HAP-1 (cell line): ENCODE results near the gene CDC7.
A peak's percentile ranks its signal among the peaks of the same experiment; 100 is the strongest.
"Not testable (repeated sequence)": the region's sequence is repeated elsewhere in the genome, so short reads cannot be mapped to it uniquely, and the experiment has no call there.

Source experiments
- DNase-seq, 2 experiments: peaks; one replicate each; pipeline ENCODE4 v3.0.0-alpha.2; 2016 to 2020; ENCODE audit warnings: low spot score in 2 of 2
- H3K27me3 ChIP-seq: fragments of 250-450 bp; sonication (Bioruptor Pico); 2 replicates; pipeline ENCODE4 v1.5.1; 2020; ENCODE audit warnings: low read depth, mild to moderate bottlenecking, moderate library complexity
- H3K36me3 ChIP-seq: fragments of 250-450 bp; sonication (Bioruptor Pico); replicated peaks from 2 replicates; pipeline ENCODE4 v1.5.1; 2020; ENCODE audit warnings: mild to moderate bottlenecking
- H3K4me1 ChIP-seq: fragments of 250-450 bp; sonication (Bioruptor Pico); 2 replicates; pipeline ENCODE4 v1.5.1; 2020; ENCODE audit warnings: mild to moderate bottlenecking
- H3K4me3 ChIP-seq: fragments of 250-450 bp; sonication (Bioruptor Pico); 2 replicates; pipeline ENCODE4 v1.5.1; 2020; ENCODE audit warnings: mild to moderate bottlenecking, moderate library complexity
- H3K9me3 ChIP-seq: fragments of 250-450 bp; sonication (Bioruptor Pico); 2 replicates; pipeline ENCODE4 v1.5.1; 2020; ENCODE audit warnings: mild to moderate bottlenecking, moderate library complexity
- in situ Hi-C: fragments of 300-500 bp; cut with MboI; formaldehyde crosslinking; loops from 3 replicates; pipeline ENCODE4 v1.14.3; 2020; ENCODE audit warnings: low sequenced_read_pairs, inconsistent platforms, mixed read lengths

CDC7 gene

DNA sequence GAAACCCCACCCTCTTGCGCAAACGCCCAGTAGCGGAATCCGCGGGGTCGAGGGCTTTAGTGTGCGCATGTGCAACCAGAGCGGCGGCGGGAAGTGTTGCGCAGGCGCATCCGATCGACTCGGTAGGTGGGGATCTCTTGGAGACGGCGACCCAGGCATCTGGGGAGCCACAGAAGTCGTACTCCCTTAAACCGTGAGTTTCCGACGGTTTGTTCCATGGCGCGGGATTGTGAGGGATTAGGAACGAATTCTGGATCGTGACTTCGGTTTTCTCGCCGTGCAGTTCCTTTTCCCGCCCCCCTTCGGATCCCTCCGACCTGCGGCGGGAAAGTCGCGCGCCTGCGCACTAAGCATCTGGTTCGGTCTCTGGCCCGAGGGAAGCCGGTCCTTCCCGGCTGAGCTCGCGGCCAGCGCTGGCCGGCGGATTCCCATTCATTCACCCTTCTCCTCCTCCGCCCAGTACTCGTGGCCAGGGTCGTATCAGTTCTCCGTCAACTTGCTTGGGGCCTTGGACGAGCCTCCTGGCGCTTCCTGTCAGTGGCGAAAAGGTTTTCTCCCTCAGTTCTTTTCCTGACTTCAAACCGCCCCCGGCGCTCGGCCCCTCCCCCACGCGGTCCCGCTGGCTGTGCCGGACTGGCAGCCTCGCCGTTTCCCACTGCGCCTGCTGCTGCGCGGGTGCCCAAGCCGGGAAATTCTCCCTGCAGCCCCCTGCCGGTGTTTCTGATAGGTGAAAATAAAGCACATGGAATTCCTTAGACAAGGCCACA is at the start of gene CDC7:
Gene CDC7 (plus strand): TSS at position 96 of the 767 bp plus-strand sequence. CDS start 866 bp downstream, outside the sequence.
- H3K9me3 ChIP-seq, result no peaks in the 10 kb centered on the region; the same call in 1 of the 2 replicates
- DNase-seq, result peak; percentile 88 to 96
- peaks cover 6% of the 10 kb centered on the region; the same call in 1 of the 2 replicates for H3K36me3 ChIP-seq
- H3K4me1 ChIP-seq, result peaks cover 33% of the 10 kb centered on the region
- in situ Hi-C loops, result loop anchor here (25.0 kb wide), 1 partner anchor 786 kb away; the partner anchor contains the start of genes GLMN and RPAP2
- peak within 1 kb of the TSS; percentile 60 for H3K4me3 ChIP-seq
- H3K27me3 ChIP-seq, result no peaks in the 10 kb centered on the region

DNA sequence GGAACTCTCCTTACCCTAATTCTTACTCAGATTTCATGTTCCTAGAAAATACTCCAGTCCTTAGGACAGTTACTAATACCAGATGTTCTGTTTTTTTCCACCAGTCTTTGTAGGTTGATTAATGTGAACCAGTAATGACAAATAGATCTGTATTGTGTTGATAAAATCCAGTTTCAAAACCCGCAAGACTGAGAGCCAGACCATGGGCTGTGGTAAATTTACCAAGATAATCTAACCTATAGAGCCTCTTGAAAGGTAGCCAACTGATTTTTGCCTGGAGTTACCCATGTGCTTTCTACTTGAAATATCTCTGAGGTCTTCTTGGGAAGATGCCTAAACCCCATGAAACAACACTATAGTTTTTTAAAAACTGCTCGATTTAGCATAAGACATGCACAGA is 46.5 kb upstream of the CDC7 start:
- H3K4me1 ChIP-seq, result no peaks in the 10 kb centered on the region
- no peak overlapping the region for H3K4me3 ChIP-seq
- no peaks in the 10 kb centered on the region for H3K9me3 ChIP-seq
- no peak for DNase-seq
- H3K27me3 ChIP-seq, result no peaks in the 10 kb centered on the region
- in situ Hi-C loops, result no loop called here
- no peaks in the 10 kb centered on the region for H3K36me3 ChIP-seq

DNA sequence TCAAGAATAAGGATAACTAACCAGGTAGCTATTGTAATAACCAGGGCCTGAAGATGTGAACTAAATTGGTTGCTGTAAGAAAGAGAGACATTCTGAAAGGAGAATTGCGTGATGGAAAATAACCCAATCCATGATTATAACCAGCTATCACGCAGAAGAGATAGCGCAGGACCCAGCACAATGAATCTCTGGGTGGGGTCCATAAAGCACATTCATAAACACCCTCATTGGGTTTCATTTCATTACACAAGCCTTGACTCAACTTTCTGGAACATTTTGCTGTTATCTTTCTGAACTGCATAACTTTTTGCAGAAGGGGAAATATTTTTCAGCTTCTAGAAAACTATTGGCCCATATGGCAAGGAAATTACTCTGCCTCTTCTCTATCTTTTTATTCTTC is 45.3 kb upstream of the CDC7 start:
- no peak for DNase-seq
- H3K36me3 ChIP-seq, result no peaks in the 10 kb centered on the region
- in situ Hi-C loops, result no loop called here
- H3K4me1 ChIP-seq, result no peaks in the 10 kb centered on the region
- H3K9me3 ChIP-seq, result no peaks in the 10 kb centered on the region
- H3K4me3 ChIP-seq, result no peak overlapping the region
- no peaks in the 10 kb centered on the region for H3K27me3 ChIP-seq

DNA sequence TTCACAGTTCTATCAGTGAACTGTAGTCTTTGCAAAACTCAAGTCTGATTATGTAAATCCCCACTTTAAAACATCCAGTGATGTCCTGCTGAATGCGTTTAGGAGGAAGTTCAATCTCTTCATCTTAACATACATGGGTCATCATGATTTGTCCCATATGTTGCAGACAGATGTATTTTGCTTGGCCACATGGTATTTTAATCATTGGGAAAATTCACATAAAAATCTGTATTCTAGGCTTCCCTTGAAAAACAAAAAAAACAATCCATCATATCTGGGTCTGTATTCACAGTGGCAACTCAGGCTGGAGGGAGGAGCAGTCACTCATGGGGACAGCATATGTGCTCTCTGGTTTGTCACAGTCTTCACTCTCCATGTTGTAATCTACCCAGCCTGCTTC is 44.8 kb upstream of the CDC7 start:
- in situ Hi-C loops, result no loop called here
- H3K27me3 ChIP-seq, result no peaks in the 10 kb centered on the region
- no peaks in the 10 kb centered on the region for H3K9me3 ChIP-seq
- no peak overlapping the region for H3K4me3 ChIP-seq
- DNase-seq, result no peak
- H3K4me1 ChIP-seq, result no peaks in the 10 kb centered on the region
- H3K36me3 ChIP-seq, result no peaks in the 10 kb centered on the region

DNA sequence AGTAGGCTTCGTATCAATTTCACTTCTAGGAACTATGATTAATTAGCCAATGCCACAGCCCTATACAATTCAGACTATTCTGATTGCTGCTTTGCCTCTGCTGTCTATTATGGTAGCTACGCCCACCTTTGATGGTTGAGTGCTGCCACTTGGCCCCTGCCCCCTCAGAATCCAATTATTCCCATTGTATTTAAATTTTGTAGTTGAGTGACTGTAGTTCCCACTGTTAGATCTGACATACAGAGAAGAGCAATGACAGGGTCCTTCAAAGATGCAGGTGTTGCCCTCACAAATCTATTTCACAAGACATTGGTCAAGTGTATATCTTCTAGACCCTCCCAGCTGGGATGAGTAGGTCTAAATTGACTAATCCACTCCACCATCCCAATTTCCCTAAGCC is 35.3 kb upstream of the CDC7 start:
- in situ Hi-C loops, H3K4me3 ChIP-seq, DNase-seq, H3K4me1 ChIP-seq, H3K36me3 ChIP-seq, H3K27me3 ChIP-seq, H3K9me3 ChIP-seq: not testable (repeated sequence)

DNA sequence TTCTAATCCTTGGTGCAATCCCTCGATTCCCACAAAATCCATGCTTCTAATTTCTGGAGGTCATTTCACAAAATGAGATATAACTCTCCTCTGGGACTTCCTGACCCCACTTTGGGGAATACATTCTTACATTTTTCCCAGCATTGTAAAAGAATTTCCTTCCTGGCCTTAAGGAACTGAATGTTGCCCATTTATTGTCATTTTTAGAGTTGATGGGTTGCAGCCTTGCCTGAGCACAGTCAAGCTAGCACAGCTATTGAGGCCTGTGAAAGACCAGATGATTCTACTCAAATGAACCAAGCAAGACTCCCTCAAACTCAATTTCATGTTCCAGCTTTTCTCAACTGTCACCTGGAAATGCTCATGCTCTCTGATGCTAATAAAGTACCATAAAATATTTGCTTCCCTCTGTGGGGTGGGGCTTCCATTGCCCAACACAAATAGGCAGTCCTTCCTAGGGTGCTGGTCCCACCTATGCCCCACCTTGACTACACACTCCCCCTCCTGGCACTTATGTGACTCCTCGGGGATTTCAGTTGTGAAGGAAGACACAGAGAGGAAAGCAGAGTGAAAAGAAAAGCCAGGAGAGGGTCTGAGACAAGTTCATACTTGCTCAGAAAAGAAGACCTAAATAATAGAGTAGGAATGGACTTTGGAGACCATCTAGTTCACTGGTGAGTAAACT is 24.0 kb upstream of the CDC7 start:
- Histone ChIP-seq H3K36me3 (no peaks in the 10 kb centered on the region), H3K4me3 (no peak overlapping the region), H3K9me3 (no peaks in the 10 kb centered on the region), H3K27me3 (no peaks in the 10 kb centered on the region), H3K4me1 (no peaks in the 10 kb centered on the region)
- in situ Hi-C loops, result no loop called here
- no peak for DNase-seq

DNA sequence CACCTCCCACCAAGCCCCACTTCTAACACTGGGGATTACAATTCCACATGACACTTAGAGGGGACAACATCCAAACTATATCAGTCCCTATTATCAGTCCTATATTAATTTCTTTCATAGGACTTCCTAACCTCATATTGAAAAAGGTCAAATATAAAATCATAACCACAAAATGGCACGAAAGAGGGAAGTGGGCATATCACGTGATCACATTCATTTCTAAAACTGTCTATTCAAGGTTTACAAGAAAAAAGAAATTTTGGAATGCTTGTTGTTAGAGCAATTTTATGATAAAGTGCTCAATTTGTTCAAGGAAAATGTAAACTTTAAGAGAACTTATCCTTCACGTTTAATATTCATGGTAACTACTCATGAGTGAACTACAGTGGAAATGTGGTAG is 13.2 kb upstream of the CDC7 start:
- Histone ChIP-seq H3K9me3 (no peaks in the 10 kb centered on the region), H3K4me1 (no peaks in the 10 kb centered on the region), H3K36me3 (no peaks in the 10 kb centered on the region), H3K4me3 (no peak overlapping the region), H3K27me3 (no peaks in the 10 kb centered on the region)
- no peak for DNase-seq
- in situ Hi-C loops, result no loop called here

DNA sequence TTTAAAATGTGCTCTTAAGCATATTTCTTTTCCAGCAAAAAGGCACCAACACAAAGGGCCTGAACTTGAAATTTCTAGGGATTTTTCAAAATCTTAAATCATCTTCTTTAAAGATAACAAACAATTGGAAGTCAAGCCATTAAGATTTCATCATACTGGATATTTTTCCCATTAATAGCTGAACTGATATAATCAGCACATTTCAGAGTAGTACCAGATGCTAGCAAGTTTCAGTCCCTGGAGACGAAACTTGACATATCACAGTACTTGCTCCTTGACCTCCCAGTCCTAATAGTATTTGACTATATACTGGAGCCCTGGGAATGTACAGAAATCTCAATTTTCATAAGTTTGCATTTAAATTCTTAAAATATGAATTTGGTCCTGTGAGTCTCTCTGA is 10.2 kb upstream of the CDC7 start:
- in situ Hi-C loops, result no loop called here
- no peaks in the 10 kb centered on the region for H3K4me1 ChIP-seq
- H3K27me3 ChIP-seq, result no peaks in the 10 kb centered on the region
- no peaks in the 10 kb centered on the region for H3K36me3 ChIP-seq
- no peak for DNase-seq
- H3K9me3 ChIP-seq, result no peaks in the 10 kb centered on the region
- no peak overlapping the region for H3K4me3 ChIP-seq

DNA sequence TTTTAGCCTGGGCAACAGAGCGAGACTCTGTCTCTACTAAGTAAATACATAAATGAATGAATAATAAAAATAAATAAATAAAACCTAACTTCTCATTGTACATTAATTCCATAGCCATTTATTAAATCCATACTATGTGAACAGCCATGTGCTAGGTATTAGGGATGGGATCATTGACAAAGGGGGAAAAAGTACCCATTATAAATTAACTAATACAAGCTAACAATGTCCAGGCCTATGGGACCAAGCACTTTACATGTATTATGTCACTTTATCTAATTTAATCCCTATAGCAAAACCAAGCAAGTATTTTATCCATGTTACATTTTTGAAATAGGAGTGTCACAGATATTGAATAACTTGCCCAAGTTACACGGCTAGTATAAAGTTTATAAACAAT is 2.6 kb upstream of the CDC7 start:
- no peaks in the 10 kb centered on the region; the same call in 1 of the 2 replicates for H3K9me3 ChIP-seq
- peaks cover 14% of the 10 kb centered on the region for H3K4me1 ChIP-seq
- DNase-seq, result no peak
- in situ Hi-C loops, result no loop called here
- no peak overlapping the region for H3K4me3 ChIP-seq
- no peaks in the 10 kb centered on the region for H3K36me3 ChIP-seq
- no peaks in the 10 kb centered on the region for H3K27me3 ChIP-seq

DNA sequence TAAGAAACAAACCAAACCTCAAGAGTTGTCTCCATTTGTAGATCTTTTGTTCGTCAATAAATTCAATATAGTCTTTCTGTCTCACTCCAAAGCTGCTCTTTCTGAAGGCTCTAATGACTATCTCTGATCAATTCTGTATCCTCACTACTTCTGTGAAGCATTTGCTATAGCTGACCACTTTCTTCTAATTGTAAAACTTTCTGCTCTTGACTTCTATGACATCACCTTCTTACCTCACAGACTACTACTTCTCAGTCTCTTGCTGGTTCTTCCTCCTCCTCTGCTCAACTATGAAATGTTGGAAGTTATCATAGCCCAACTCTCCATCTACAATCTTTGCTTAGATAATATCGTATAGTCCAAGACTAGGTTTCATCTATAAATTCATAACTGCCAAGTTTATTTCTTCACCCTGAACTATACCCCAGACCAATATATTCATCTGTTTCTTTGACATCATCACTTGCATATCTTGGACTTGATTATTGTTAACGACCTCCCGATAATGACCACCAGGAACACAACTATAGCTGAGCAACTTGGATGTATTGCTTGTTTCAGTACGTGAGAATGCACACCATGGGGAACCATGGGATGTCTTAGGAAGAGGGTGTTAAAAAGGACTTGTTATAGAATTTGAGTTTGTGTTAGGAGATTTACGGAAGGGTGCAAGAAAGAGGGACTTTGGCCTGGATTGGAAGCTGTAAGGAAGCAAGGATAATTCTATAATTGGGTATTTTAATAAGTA is 2.0 kb upstream of the CDC7 start:
- in situ Hi-C loops, result no loop called here
- Histone ChIP-seq H3K36me3 (no peaks in the 10 kb centered on the region), H3K4me3 (no peak overlapping the region), H3K4me1 (peaks cover 17% of the 10 kb centered on the region), H3K9me3 (no peaks in the 10 kb centered on the region; the same call in 1 of the 2 replicates), H3K27me3 (no peaks in the 10 kb centered on the region)
- DNase-seq, result no peak

DNA sequence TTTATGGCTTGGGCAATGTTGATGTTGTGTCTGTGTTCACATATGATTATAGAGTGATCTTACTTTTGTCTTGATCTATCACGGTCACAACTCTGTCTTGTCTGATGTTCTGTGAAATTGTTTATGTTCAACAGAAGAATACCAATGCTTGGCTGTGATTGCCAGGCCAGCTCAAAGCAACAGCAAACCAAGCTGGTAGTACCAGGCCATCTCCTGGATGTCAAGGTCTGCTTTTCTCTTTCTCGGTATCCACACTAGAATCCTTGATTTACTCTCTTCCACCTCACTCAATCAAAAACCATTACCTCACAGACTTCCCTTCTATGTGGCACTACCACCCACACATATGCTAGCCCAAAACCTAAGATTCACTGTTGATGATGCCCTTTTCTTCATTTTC is 1.3 kb upstream of the CDC7 start:
- H3K27me3 ChIP-seq, result no peaks in the 10 kb centered on the region
- no peak for DNase-seq
- no peaks in the 10 kb centered on the region; the same call in 1 of the 2 replicates for H3K9me3 ChIP-seq
- H3K4me1 ChIP-seq, result peaks cover 17% of the 10 kb centered on the region
- H3K36me3 ChIP-seq, result no peaks in the 10 kb centered on the region
- H3K4me3 ChIP-seq, result no peak overlapping the region
- in situ Hi-C loops, result no loop called here

DNA sequence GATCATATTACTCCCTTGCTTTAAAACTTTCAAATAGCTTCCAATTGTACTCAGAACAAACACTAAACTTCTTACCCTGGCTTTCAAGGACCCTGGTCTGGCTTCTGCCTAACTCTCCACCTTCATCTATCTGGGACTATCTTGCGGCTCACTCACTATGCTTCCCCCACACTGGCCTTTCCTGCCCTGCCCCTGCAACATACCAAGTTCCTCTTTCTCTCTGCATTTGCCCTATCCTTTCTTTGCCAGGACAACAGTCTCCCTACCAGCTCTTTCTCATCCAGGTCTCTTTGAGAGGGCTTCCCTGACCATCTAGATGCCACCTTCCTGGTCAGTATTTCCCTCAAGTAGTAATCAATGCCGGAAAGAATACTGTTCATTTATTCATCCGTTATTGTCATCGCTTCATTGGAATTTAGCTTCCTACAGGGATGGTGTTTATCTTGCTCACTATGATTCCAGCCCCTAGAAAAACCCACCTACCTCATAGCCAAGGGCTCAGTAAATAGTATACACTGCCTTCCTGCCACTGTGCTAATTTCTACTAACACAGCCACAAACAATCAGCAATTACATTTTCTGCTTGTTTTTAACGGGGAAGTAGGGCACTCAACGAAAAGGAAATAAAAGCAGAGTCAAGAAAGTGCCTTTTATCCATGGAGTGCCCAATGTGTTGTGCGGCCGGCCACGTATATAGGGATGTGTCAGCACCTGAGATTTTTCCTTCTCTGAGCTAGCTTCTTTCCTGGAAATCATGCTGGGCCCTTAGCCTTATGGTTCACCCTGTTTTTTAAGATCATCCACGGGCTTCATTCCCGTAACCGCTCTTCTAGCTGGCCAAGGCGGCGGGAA is 521 bp upstream of the CDC7 start:
- Histone ChIP-seq H3K36me3 (no peaks in the 10 kb centered on the region; the same call in 1 of the 2 replicates), H3K27me3 (no peaks in the 10 kb centered on the region), H3K9me3 (no peaks in the 10 kb centered on the region; the same call in 1 of the 2 replicates), H3K4me3 (peak overlapping the region; percentile 60), H3K4me1 (peaks cover 25% of the 10 kb centered on the region)
- in situ Hi-C loops, result loop anchor here (25.0 kb wide), 1 partner anchor 787 kb away; the partner anchor contains the start of genes GLMN and RPAP2
- no peak for DNase-seq

DNA sequence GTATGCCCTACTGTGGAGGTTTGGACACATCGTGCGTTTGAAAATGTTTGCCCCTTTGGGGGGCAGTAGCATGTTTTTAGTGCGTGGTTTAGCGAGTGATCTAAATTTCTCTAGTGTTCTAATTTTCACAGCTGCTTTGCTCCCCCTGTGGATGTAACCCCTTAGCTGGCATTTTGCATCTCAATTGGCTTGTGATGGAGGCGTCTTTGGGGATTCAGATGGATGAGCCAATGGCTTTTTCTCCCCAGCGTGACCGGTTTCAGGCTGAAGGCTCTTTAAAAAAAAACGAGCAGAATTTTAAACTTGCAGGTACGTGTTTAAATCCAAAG is 836 bp downstream of the CDC7 start:
- Histone ChIP-seq H3K36me3 (peaks cover 6% of the 10 kb centered on the region), H3K9me3 (no peaks in the 10 kb centered on the region; the same call in 1 of the 2 replicates), H3K27me3 (no peaks in the 10 kb centered on the region), H3K4me3 (peak overlapping the region; percentile 60), H3K4me1 (peaks cover 34% of the 10 kb centered on the region)
- DNase-seq, result peak in 1 of 2 experiments; percentile 49
- in situ Hi-C loops, result loop anchor here (25.0 kb wide), 1 partner anchor 786 kb away; the partner anchor contains the start of genes GLMN and RPAP2
